Activated CD4-positive, alpha-beta memory T cell treated with anti-CD3 and anti-CD28 coated beads for 36 hours (primary cell): Measurements from ENCODE around the gene ISM1. TPM values are rescaled to one million over a fixed set of nuclear protein-coding genes. Genes with fewer than 3 reads are reported as not detected.

ENCODE experiments used
- CTCF ChIA-PET: fragments of 350-600 bp; sonication (Branson Sonifier 250); formaldehyde crosslinking; loops from one replicate; lab custom pipeline; 2021; ENCODE audit warnings: antibody characterized with exemption, inconsistent platforms; lab: Charles Lee
- POLR2A ChIA-PET: fragments of 350-600 bp; sonication (Branson Sonifier 250); formaldehyde crosslinking; loops from one replicate; lab custom pipeline; 2021; ENCODE audit warnings: antibody characterized with exemption; lab: Charles Lee
- DNase-seq: peaks from one replicate; pipeline ENCODE4 v3.0.0-alpha.2; 2020
- H3K27ac Mint-ChIP-seq: one replicate; pipeline ENCODE4 v1.8.0; 2021; ENCODE audit warnings: mixed read lengths
- H3K27me3 Mint-ChIP-seq: one replicate; pipeline ENCODE4 v1.8.0; 2021; ENCODE audit warnings: mixed read lengths
- H3K36me3 Mint-ChIP-seq: one replicate; pipeline ENCODE4 v1.8.0; 2021; ENCODE audit warnings: mixed read lengths
- H3K4me1 Mint-ChIP-seq: one replicate; pipeline ENCODE4 v1.8.0; 2021; ENCODE audit warnings: low read depth, mixed read lengths
- H3K4me3 Mint-ChIP-seq: one replicate; pipeline ENCODE4 v1.8.0; 2021; ENCODE audit warnings: mild to moderate bottlenecking, mixed read lengths
- H3K9me3 Mint-ChIP-seq: one replicate; pipeline ENCODE4 v1.8.0; 2021; ENCODE audit warnings: mixed read lengths
- intact Hi-C: fragments of 100-400 bp; cut with micrococcal nuclease; formaldehyde crosslinking; loops from one replicate; pipeline ENCODE4 v1.15.1; 2023
- total RNA-seq, 2 experiments: library from RNA; stranded (reverse); gene quantifications; one replicate each; pipeline ENCODE4 v1.2.3, GENCODE V29; 2021

Gene ISM1
- total RNA-seq, 2 experiments from 2014 or later, result 0.34 to 0.36 TPM

DNA sequence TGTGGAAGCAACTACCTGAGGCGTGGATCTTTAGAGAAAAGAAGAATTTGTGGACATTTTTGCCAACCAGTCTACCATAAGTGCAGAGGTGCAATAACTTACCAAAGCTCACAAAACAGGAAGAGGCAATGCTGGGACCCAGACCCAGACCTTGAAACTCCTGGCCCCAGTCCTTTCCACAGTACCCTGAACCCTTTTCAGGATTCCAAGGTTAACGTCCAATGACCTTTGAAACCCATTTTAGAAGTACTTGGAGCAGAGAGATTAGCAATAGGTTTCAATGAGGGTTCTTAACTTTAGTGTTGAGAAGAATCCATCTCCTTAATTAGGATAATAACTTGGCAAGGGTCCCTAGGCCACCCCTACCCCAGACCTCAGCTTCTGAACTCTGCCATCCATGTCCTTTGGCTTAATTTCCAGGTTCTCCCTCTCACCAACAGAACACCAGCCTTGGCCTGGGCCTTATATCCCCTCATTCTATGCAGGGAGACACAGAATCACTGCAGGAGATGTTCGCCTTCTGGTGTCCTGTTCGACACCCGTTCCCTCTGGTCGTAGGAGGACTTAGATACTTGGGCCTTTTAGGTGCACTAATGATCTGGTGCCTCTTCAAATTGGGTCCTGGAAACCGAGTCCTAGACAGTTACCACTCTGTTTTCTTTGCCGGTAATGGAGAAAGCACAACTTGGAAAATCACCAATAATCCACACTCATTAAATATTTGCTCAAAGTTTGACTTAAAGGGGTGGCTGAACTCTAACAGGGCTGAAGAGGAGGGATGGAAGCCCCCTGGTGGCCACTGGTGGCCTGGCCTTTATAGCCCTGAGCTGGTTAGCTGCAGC is 40.6 kb downstream of the ISM1 start:
- no peaks in the 10 kb centered on the region for H3K9me3 Mint-ChIP-seq
- no peaks in the 10 kb centered on the region for H3K27me3 Mint-ChIP-seq
- H3K36me3 Mint-ChIP-seq, result no peaks in the 10 kb centered on the region
- no peak overlapping the region for H3K27ac Mint-ChIP-seq
- POLR2A ChIA-PET, result no interaction called here
- DNase-seq, result peak; percentile 74
- intact Hi-C loops, result loop anchor here (1.0 to 5.0 kb wide), 2 partner anchors 39 to 142 kb away; partner anchors contain the start of gene ISM1
- peaks cover 10% of the 10 kb centered on the region for H3K4me1 Mint-ChIP-seq
- H3K4me3 Mint-ChIP-seq, result no peak overlapping the region
- CTCF ChIA-PET, result interaction anchor here (0.6 to 4.8 kb wide), 18 partner anchors 9 to 285 kb away, joined by 3 to 56 read pairs (median 4); no protein-coding TSS in a partner anchor

DNA sequence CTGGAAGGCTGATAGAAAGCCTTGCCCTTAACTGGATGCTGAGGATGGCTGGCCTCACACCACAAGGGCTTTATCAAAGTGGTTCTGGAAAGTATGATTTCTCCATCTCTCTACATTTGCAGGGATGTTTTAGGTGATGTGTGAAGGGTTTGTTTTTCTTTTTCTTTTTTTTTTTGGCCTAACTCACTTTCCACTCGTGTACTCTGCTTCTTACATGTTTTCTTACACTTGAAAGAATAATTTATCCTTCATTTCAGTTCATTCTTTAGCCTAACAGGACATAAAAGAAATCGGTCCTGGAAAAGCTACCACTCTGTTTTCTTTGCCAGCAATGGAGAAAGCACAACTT is 41.2 kb downstream of the ISM1 start:
- no peaks in the 10 kb centered on the region for H3K36me3 Mint-ChIP-seq
- H3K27me3 Mint-ChIP-seq, result no peaks in the 10 kb centered on the region
- intact Hi-C loops, result loop anchor here (1.0 to 5.0 kb wide), 2 partner anchors 40 to 143 kb away; partner anchors contain the start of gene ISM1
- H3K27ac Mint-ChIP-seq, result no peak overlapping the region
- no peaks in the 10 kb centered on the region for H3K9me3 Mint-ChIP-seq
- H3K4me3 Mint-ChIP-seq, result no peak overlapping the region
- CTCF ChIA-PET, result interaction anchor here (0.7 to 4.8 kb wide), 12 partner anchors 9 to 284 kb away, joined by 3 to 56 read pairs (median 6); no protein-coding TSS in a partner anchor
- POLR2A ChIA-PET, result no interaction called here
- H3K4me1 Mint-ChIP-seq, result peaks cover 10% of the 10 kb centered on the region
- no peak for DNase-seq

DNA sequence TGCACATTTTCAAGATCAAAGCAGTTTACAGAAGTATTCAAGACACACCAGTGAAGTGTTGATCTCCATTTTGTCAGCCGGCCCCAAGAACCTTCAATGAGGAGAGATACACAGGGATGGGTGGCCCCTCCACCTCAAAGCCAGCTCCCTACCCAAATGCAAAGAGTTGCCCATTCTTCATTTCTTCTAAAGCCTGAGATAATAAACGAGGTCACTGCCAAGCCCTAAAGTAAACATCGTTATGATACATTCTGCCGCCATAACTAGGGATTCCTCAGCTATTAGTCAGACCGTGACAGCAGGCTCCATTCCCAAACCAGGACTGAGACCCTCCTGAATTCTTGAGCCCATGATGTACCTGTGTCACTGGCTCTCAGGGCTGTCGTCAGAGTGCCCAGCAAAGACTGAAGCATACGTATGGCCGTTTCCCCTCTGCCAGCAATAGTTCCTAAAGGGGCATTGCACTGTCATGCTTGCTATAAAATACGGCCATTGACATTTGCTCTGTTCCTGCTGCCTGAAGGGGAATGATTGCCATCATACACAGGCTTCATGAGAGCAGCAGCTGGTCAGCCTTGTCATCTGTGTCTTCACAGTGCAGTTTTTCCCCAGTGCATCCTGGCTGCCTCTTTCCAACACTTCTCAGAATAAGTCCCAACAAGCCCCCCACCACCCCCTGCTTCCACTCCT is 41.7 kb downstream of the ISM1 start:
- no peaks in the 10 kb centered on the region for H3K27me3 Mint-ChIP-seq
- intact Hi-C loops, result loop anchor here (1.0 to 5.0 kb wide), 2 partner anchors 41 to 144 kb away; partner anchors contain the start of gene ISM1
- no peak overlapping the region for H3K27ac Mint-ChIP-seq
- no peak overlapping the region for H3K4me3 Mint-ChIP-seq
- POLR2A ChIA-PET, result no interaction called here
- H3K4me1 Mint-ChIP-seq, result peaks cover 8% of the 10 kb centered on the region
- H3K9me3 Mint-ChIP-seq, result no peaks in the 10 kb centered on the region
- no peaks in the 10 kb centered on the region for H3K36me3 Mint-ChIP-seq
- no peak for DNase-seq
- CTCF ChIA-PET, result interaction anchor here (0.7 to 4.8 kb wide), 12 partner anchors 10 to 284 kb away, joined by 3 to 56 read pairs (median 6); no protein-coding TSS in a partner anchor

DNA sequence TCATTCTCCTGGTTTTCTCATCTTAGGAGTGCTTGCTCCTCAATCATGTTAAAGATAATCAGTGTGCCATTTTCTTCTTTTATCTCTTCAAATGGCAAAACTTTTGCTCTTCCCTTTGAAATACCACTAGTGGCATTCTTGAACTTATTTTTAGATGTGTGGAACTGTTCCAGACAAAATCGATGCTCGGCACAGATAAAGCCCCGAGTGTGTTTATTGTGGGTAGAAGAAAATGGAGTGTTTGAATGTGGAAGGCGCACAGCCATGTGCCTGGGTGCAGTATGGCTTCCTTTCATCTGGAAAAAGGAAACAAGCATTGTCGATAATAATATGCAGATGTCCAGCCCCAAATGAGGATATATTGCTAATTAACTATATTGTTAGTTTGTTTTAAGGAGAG is 42.4 kb downstream of the ISM1 start:
- H3K9me3 Mint-ChIP-seq, result no peaks in the 10 kb centered on the region
- H3K4me3 Mint-ChIP-seq, result no peak overlapping the region
- CTCF ChIA-PET, result interaction anchor here (4.8 kb wide), 1 partner anchor 147 kb away, joined by 56 read pairs; no protein-coding TSS in a partner anchor
- no peak overlapping the region for H3K27ac Mint-ChIP-seq
- peaks cover 4% of the 10 kb centered on the region for H3K4me1 Mint-ChIP-seq
- H3K27me3 Mint-ChIP-seq, result no peaks in the 10 kb centered on the region
- H3K36me3 Mint-ChIP-seq, result no peaks in the 10 kb centered on the region
- POLR2A ChIA-PET, result no interaction called here
- DNase-seq, result no peak
- intact Hi-C loops, result loop anchor here (5.0 kb wide), 1 partner anchor 41 kb away; the partner anchor contains the start of gene ISM1

DNA sequence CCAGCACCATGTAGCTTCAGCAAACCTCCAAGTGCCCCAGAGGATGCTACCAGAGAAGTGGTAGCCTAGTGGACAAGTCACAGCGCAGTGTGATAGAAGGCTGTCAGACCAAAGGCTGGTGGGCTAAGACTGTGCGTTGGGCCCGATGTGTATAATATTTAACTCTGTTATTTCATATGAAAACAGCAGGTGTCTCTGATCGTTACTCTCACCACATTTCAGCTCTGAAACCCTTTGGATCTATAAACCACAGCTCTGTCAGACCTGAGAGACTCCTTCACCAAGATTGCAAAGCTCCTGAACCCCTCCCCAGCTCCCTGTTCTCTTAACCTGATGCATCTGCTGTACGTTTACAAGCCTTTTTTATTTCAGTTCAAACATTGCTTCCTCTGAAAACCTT is 43.8 kb downstream of the ISM1 start:
- ChIA-PET CTCF (interaction anchor here (1.5 to 1.8 kb wide), 2 partner anchors 146 to 282 kb away, joined by 6 to 7 read pairs; no protein-coding TSS in a partner anchor), POLR2A (no interaction called here)
- Mint-ChIP-seq H3K36me3 (no peaks in the 10 kb centered on the region), H3K9me3 (no peaks in the 10 kb centered on the region), H3K27me3 (no peaks in the 10 kb centered on the region), H3K4me1 (peaks cover 4% of the 10 kb centered on the region), H3K4me3 (no peak overlapping the region), H3K27ac (no peak overlapping the region)
- no peak for DNase-seq
- intact Hi-C loops, result loop anchor here (5.0 kb wide), 1 partner anchor 43 kb away; the partner anchor contains the start of gene ISM1

DNA sequence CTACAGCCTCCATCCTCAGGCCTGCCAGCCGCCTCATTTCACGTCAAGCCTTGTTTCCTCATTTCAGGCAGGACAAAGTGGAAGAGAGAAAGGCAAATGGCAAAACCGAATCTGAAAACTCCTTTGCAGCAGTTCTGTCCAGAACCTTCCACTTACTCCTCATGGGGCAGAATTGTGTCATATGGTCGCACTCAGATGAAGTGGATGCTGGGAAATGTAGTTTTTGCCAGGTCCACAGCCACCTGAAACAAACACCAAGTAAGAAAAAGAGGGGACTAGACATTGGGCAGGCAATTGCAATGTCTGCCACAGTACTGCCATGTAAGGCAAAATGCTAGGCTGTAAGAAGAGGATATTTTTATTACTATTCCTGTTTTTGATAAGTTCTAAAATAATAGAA is 44.9 kb downstream of the ISM1 start:
- H3K4me1 Mint-ChIP-seq, result peaks cover 4% of the 10 kb centered on the region
- CTCF ChIA-PET, result interaction anchor here (1.8 kb wide), 1 partner anchor 281 kb away, joined by 7 read pairs; no protein-coding TSS in a partner anchor
- H3K27ac Mint-ChIP-seq, result no peak overlapping the region
- intact Hi-C loops, result no loop called here
- no peak for DNase-seq
- no peaks in the 10 kb centered on the region for H3K27me3 Mint-ChIP-seq
- H3K4me3 Mint-ChIP-seq, result no peak overlapping the region
- H3K9me3 Mint-ChIP-seq, result no peaks in the 10 kb centered on the region
- POLR2A ChIA-PET, result no interaction called here
- H3K36me3 Mint-ChIP-seq, result peaks cover 3% of the 10 kb centered on the region

DNA sequence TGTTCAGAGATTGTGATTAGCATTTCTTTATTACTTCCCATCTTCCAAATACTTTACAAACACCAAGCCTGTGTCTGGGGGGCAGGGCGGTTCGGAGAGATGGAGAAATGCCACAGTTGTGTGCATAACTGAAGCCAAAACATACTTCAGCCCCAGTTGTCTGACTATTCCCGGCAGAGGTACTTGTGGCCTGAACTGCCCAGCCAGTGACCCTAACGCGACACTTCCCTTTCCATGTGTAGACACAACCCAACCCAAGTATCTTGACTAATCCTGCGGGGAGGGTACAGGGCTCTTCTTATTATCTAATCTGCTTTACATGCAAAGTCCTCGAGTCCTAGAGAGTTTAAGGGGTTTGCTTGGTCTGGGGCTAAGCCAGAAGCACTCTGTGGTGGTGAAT is 46.2 kb downstream of the ISM1 start:
- no peak for DNase-seq
- ChIA-PET CTCF (interaction anchor here (1.0 kb wide), 1 partner anchor 149 kb away, joined by 3 read pairs; no protein-coding TSS in a partner anchor), POLR2A (no interaction called here)
- intact Hi-C loops, result no loop called here
- no peaks in the 10 kb centered on the region for H3K9me3 Mint-ChIP-seq
- H3K27ac Mint-ChIP-seq, result no peak overlapping the region
- H3K4me1 Mint-ChIP-seq, result no peaks in the 10 kb centered on the region
- peaks cover 14% of the 10 kb centered on the region for H3K36me3 Mint-ChIP-seq
- no peaks in the 10 kb centered on the region for H3K27me3 Mint-ChIP-seq
- H3K4me3 Mint-ChIP-seq, result no peak overlapping the region

DNA sequence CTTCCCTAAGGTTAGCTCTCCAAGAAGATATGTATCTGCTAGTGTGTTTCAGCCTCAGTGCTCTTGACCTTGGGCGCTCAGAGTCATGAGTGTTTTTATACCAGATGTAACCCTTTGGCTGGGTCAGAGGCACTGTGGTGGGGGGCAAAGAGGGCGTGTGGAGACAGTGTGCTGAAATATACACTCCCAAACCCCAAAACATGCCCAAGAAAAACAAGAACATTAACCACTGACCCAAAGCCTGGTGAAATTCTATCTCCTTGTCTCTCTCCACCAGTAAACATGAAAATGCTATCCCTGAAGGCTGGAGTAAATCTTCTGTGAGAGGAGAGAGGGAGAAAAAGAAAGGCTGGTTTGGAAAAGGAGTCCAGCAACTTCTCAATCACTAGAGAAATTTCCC is 47.9 kb downstream of the ISM1 start:
- no peaks in the 10 kb centered on the region for H3K9me3 Mint-ChIP-seq
- POLR2A ChIA-PET, result no interaction called here
- H3K27me3 Mint-ChIP-seq, result no peaks in the 10 kb centered on the region
- H3K27ac Mint-ChIP-seq, result no peak overlapping the region
- no peak overlapping the region for H3K4me3 Mint-ChIP-seq
- DNase-seq, result no peak
- H3K4me1 Mint-ChIP-seq, result no peaks in the 10 kb centered on the region
- H3K36me3 Mint-ChIP-seq, result peaks cover 15% of the 10 kb centered on the region
- intact Hi-C loops, result no loop called here
- CTCF ChIA-PET, result interaction anchor here (1.8 kb wide), 1 partner anchor 34 kb away, joined by 5 read pairs; no protein-coding TSS in a partner anchor

DNA sequence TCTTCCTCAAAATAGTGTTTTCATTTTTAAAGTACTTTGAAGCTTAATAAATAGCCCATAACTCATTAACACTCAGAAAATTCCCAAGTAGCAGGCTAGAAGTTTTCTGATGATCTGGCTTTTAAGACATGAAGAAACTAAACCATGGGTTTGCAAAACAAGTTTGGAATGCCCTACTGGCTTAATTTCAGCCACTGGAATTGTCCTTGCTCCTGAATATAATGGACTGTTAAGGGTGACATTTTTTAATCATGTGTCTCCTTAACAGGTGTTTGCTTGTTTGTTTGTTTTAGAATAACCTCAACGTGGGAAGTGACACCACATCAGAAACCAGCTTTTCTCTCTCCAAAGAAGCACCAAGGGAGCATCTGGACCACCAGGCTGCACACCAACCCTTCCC is 49.1 kb downstream of the ISM1 start:
- ChIA-PET POLR2A (no interaction called here), CTCF (interaction anchor here (1.8 kb wide), 1 partner anchor 33 kb away, joined by 5 read pairs; no protein-coding TSS in a partner anchor)
- Mint-ChIP-seq H3K4me3 (no peak overlapping the region), H3K9me3 (no peaks in the 10 kb centered on the region), H3K27ac (no peak overlapping the region), H3K27me3 (no peaks in the 10 kb centered on the region), H3K36me3 (peaks cover 15% of the 10 kb centered on the region), H3K4me1 (no peaks in the 10 kb centered on the region)
- no peak for DNase-seq
- intact Hi-C loops, result no loop called here

DNA sequence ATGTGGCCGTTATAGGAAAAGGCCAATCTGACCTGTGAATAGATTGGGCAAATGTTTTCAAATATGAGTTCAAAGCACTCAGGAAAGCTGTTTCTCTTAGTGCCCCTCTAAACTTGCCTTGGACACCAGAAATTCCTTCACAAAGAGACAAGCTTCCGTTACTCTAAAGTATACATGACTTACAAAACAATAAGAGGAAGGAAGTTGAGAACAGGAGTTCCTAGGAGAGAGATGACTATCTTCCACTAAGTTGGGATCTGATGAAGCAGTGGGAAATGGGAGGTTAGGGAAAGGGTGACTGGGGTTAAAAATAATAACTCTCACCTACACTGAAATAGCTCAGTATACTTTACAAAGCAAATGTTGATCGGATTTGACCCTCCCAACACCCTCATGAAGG is 50.0 kb downstream of the ISM1 start:
- intact Hi-C loops, result no loop called here
- no peaks in the 10 kb centered on the region for H3K27me3 Mint-ChIP-seq
- ChIA-PET POLR2A (no interaction called here), CTCF (no interaction called here)
- no peaks in the 10 kb centered on the region for H3K4me1 Mint-ChIP-seq
- no peak overlapping the region for H3K27ac Mint-ChIP-seq
- no peak overlapping the region for H3K4me3 Mint-ChIP-seq
- no peak for DNase-seq
- no peaks in the 10 kb centered on the region for H3K9me3 Mint-ChIP-seq
- H3K36me3 Mint-ChIP-seq, result peaks cover 15% of the 10 kb centered on the region

DNA sequence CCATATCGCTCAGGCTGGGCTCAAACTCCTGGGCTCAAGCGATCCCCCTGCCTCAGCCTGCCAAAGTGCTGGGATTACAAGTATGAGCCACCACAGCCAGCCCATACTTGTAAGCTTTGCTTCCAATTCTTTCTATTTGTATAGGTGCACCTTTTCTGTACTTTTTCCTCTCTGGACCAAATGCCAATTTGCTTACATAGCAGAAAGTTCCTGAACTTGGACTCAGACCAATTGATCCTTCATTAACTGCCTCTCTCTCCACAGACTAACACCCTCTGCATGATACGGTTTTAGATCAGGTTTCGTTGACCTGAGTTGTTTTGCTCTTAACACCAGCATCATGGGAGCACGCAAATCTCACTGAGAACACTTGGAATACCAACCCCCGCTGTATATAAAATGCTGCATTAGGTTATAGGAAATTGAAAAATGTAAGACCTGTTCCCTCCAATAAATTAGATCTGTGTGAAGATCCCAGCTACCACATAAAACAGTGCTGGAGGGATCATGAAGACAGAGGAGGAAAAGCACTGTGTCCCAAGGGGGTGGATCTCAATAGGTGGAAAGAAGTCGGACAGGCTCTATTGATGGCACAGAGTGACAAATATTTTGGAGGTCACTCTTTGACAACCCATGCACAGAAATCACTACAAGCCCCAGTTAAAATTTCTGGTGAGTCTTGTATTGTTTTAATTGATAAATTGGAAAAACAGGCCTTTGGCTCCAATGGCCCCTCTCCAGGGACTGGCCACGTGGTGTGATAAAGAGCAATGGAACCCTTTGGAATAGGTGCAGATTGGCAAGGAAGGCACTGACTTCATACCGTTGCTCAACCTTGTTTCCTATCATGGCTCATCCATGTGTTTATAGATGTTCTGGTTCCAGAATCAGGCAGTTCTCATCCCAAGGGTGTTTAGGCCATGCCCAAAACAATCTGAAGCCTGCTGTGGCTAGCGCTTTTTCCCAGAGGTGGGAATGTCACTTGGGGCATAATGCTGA is 51.2 kb downstream of the ISM1 start:
- Mint-ChIP-seq H3K27me3 (no peaks in the 10 kb centered on the region), H3K4me1 (no peaks in the 10 kb centered on the region), H3K27ac (no peak overlapping the region), H3K36me3 (peaks cover 18% of the 10 kb centered on the region), H3K4me3 (no peak overlapping the region), H3K9me3 (no peaks in the 10 kb centered on the region)
- POLR2A ChIA-PET, result no interaction called here
- CTCF ChIA-PET, result interaction anchor here (0.7 to 1.2 kb wide), 2 partner anchors 12 to 30 kb away, joined by 3 read pairs; no protein-coding TSS in a partner anchor
- intact Hi-C loops, result no loop called here
- DNase-seq, result no peak
